HG02885 (cell line): Measurements from ENCODE around the gene PCDHB7.
"Not testable (repeated sequence)": the region's sequence is repeated elsewhere in the genome, so short reads cannot be mapped to it uniquely, and the experiment has no call there.

ENCODE experiments used
- ATAC-seq: cut with Tn5 transposase; IDR thresholded peaks from one replicate; pipeline ENCODE4 v1.9.1; 2021; ENCODE audit warnings: mild to moderate bottlenecking; ENCODE audit not compliant: unreplicated experiment, poor library complexity

The PCDHB7 gene

GRCh38 chr5:141215504-141215903 is 43.1 kb downstream of the PCDHB7 start:
- not testable (repeated sequence) for ATAC-seq

GRCh38 chr5:141216035-141216434 is 43.6 kb downstream of the PCDHB7 start:
- ATAC-seq, result not testable (repeated sequence)

- ATAC-seq, result no peak
These were observed 50.8 kb downstream of the PCDHB7 start, which contains the start of gene PCDHB14 for GRCh38 chr5:141223112-141223783. Gene PCDHB14, plus strand, starts transcription at chr5:141223343. Its CDS starts 163 bp downstream, at chr5:141223506.

GRCh38 chr5:141224844-141225243 is 52.4 kb downstream of the PCDHB7 start:
- not testable (repeated sequence) for ATAC-seq

- not testable (repeated sequence) for ATAC-seq
These were observed 53.0 kb downstream of the PCDHB7 start for GRCh38 chr5:141225421-141225820.
